Right renal cortex interstitium (tissue), 3 donors: ENCODE results near the gene PPARGC1A. TPM values are rescaled to one million over a fixed set of nuclear protein-coding genes. Genes with fewer than 3 reads are reported as not detected.

Experiments used
- DNase-seq, 3 donors: peaks; one replicate each; pipeline ENCODE4 v3.0.0-alpha.2; 2013; ENCODE audit warnings: low read depth in 3 of 3, low spot score in 2 of 3
- polyA plus RNA-seq, 3 donors: library from polyadenylated mRNA; unstranded; fragments of 120-200 nt; gene quantifications; one replicate each; pipeline ENCODE4 v1.2.1, GENCODE V29; 2013; ENCODE audit not compliant: insufficient read length in 3 of 3

The PPARGC1A gene
- polyA plus RNA-seq, 3 donors = 28.8 to 36.2 (median 29.2) TPM

DNA sequence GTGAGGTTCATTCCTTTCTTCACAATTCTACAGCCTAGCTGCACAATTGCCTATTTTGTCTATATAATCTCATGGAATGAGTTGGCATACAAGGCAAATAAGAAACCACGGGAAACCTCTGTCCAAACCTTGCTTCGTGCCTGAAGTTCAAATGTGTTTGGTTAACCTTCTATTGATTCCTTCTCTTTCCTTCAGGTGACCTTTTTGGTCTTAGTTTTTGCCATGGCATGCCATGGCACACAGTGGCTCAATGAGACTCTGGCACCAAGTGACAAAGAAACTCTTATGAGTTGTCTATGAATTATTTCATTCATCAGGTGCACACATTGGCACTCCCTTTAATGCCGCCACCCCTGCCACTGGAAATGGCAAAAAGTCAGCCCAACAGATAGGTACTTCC is 101.8 kb downstream of the PPARGC1A start:
- no peak for DNase-seq

DNA sequence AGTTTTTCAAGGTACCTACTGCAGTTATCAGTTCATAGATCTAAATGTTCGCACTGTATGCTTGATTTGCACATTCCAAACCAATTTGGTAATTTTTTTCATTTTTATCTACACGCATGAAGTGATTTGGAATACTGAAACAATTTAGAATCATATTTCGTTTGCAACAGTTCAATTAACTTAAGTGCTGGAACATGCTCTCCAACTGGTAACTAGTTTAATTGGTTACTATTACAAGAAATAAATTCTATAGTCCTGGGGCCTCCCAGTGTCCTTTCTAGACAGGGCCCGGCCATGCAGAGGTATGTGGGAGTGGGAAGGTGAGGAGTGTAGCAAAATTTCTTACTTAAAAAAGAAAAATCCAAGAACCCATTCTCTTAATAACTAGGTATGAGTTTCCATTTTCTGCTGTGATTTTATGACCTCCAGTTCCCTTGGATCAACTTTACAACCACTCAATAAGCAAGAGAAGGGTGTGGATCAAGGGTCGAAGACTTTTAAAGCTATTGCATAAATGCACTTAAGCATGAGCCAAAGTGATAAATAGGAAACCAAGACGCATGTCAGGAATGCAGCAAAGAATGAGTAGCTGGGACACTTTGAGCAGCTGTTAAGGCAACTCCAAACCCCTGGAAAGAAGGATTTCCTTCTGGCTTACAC is 106.9 kb downstream of the PPARGC1A start:
- no peak for DNase-seq

DNA sequence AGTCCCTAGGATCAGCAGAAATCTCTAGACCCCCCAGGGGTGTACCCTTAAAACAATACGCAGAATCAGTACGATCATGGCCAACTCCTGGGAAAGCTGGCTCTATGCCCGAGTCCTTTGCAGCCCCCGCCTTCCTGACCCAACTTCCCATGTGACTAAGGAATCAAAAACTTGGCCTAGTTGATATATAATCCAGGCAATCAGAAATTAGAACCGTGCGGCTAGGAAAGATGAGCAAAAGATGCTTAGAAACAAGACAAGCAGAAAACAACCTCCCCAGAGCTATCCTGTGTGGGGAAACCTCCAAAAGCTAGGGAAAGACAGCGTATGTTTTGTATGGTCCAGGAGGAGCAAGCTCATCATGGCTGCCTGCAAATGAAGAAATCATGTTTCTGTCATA is 110.0 kb downstream of the PPARGC1A start:
- DNase-seq = no peak

DNA sequence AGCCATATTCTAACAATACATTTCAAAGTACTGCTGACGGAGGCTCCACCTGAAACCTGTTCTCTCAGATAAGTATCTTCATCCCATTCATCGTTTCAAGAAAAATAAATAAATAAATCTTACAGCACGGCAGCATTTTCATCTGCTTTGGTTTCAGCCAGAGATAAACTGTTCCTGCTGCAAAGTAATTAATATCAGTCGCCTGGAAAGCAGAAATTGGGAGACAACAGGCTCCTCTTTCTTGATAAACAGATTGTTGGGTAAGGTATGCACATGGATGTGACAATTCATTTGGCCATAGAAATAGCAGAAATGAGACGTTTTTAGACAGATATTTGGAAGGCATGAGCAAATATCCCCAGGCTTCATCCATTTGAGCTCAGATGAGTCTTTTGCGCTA is 110.4 kb downstream of the PPARGC1A start:
- DNase-seq = no peak

DNA sequence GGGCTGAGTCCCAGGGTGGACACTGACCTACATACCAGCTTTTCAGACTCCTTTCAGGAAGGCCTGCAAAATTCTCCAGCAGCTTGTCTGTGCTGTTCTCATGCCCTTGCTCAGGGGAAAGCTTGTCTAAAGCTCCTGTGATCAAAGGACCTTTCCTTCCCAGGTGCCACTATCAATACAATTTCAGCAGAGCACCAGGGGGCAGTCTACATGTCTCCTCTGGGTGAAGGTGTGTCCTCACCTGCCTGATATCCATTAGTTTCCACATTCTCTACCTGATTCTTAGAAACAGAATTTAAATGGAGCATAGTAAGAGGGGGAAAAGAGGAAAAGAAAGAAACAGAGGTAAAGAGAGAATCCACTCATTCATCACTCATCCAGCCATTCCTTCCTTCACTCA is 114.2 kb downstream of the PPARGC1A start:
- no peak for DNase-seq

DNA sequence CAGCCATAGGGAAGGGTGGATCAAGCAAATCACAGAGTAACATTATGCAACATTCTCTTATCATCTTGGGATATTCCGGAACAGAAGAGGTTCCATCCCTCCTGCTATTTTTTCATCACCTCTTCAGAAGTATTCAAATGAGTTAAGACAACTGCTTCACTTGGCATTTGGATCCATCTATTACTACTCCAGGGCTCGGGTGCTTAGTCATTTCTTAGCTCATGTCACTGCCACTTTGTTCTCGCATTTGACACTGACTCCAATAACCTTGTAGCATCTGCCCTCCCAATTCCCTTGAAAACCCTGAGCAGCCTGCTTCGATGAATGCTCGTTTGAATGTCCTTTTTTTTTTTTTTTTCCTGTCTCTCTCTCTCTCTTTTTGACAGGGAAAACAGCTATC is 114.9 kb downstream of the PPARGC1A start:
- DNase-seq = no peak

DNA sequence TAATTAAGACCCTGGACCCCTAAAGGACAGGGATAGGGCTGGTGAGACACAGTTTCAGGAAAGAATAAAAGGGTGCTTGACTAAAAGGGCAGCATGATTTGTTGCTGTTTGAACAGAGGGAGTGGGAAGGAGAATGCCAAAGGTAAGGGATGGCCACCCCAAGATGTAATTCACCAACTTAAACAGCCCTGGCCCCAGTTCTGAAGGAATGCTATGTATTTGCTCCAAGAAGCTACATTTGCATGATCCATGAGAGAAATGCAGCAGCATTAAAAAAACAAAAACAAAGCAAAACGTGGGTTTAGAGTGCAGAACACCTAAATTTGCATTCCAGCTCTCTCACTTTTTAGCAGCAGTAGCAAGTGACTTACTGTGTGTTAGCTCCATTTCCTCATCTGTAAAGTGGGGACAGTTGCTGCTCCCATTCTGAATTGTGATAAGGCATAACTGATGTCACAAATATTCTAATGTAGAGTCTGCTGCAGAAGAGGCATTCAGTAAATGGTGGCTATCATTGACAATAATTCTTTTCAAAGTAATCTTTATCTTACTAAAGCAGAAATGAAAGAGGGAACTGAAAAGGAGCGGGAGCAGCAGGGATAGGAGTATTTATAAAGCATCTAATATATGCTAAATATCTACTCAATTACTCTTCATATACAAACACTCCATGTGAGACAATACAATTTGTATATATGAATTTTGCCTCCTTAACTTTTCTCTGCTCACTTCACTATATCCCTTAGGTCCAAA is 115.8 kb downstream of the PPARGC1A start:
- no peak for DNase-seq

DNA sequence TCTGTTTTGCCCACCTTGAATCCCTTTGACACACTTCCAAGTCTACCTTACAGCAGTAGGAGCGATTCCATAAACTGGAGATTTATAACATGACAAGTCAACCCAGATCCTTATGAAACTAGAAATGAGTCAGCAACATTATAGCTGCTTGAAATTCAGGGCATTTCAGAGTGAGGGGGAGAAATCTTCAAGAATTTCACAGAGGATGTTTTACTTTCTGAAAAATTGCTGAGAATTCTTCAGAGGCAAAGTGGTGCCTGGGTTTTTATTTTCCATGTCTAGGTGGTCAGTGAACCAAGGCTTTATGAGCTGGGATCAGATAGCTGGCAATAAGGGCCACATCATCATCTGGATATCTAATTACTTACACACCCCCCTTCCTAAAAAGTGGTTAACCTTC is 119.8 kb downstream of the PPARGC1A start:
- DNase-seq = no peak

DNA sequence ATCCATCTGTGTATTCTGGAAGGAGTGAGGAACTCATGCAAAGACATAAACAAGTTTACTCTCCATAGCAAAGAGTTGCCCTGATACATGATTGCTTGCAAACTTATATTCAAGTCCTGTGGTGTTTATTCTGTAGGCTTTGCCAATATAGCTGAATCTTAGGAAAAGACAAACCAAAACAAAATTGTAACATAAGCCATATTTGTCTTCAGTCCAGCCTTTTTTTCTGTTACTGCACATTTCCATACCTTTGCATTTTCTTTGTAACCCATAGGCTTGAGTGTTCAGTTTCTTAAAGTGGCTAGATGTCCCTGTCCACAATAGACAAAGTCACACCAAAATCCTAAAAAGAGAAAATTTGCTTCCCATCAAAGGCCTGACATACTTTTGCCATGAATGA is 120.4 kb downstream of the PPARGC1A start:
- DNase-seq = no peak

DNA sequence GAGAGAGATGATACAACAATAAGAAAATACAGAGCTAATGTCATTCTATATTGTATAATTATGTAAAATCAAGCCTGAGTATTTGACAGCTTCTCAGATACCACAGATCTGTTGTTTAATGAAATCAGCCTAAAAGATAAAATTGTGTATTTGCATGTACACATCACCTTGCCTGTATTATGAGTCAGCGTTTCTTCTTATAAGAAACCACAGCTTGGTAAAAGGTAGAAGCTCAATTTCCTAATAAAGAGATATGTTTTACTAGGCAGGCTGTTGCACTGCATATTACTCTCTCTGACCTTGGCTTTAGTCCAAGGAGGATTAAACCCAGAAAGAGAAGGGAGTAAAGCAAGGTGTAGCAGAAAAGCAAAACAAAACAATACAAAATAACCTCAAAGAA is 121.3 kb downstream of the PPARGC1A start:
- DNase-seq = no peak

DNA sequence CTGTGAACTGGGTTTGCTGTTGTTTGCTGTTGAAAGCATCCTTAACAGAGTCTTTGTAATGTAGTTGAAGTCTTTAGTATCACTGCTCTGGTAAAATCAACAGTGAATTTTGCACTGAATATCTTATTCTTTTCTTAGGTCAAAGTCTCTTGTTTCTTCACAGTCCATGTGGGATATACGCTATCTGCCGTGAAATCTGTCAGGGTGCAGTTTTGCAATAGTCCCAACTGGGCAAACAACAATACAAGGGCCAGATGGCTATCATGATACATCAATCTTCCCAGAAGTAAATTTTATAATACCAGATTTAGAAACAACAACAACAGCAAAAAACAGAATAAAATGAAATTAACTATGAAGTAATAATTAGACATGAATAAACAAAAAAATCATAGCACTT is 123.5 kb downstream of the PPARGC1A start:
- no peak for DNase-seq

DNA sequence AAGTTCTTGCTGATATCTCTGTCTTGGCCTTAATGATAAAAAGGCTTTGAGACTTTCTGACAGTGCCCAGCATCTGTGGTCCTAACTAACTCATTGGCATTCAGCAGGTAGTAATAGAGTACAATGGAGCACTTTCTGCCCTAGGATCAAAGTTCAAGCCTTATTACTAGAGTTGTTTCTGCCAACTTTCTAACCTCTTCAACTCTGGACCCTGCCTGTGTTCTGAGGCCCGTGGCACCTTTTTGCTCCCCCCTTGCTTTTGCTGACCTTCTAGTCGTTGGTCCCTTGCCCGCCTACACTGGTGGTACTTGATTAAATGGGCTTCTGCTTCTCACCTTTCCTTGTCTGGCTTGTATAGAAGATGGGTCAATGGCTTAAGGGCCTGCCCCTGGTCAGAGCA is 126.3 kb downstream of the PPARGC1A start:
- no peak for DNase-seq

DNA sequence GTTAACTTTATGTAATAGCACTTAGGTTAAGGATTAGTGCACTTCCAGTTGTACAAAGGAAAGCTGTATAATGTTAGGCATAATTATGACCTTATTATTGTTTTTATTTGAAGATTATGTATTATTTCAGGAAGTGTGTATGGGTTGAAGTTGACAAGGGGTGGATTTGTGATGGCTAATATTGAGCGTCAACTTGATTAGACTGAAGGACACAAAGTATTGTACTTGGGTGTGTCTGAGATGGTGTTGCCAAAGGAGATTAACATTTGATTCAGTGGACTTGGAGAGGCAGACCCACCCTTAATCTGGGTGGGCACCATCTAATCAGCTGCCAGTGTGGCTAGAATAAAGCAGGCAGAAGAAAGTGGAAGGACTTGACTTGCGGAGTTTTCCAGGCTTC is 127.3 kb downstream of the PPARGC1A start:
- DNase-seq = no peak

DNA sequence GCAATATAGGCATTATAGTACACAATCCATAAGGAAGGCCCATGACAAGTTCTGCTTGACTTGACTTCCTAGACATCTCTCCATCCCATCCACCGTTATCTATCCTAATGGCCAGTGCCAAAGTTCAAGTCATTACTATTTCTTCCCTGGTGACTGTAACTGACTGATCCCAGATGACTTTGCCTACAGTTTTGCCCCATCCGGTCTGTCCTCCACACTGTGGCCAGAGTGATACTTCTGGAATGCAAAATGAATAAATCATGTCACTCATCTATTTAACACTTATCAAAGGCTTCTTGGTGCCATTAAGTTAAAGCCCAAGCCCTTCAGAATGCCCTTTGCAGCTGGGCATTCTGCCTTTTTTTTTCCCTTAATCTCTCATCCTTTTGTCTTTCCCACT is 130.8 kb downstream of the PPARGC1A start:
- no peak for DNase-seq

DNA sequence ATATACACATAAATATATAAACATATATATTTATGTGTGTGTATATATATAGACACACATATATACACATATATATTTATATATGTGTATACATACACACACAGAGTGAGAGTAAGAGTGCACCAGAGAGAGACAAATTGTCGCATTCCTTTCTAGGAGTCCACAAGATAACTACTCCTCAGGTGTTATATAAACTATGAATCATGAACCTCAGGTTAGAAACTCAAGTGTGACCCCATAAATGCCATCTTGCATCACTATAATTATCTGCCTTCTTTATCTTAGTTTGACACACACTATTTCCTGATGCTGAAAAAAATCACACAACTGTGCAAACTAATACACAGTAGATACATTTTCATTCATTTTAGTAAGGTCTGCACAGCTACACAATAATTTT is 135.2 kb downstream of the PPARGC1A start:
- no peak for DNase-seq

DNA sequence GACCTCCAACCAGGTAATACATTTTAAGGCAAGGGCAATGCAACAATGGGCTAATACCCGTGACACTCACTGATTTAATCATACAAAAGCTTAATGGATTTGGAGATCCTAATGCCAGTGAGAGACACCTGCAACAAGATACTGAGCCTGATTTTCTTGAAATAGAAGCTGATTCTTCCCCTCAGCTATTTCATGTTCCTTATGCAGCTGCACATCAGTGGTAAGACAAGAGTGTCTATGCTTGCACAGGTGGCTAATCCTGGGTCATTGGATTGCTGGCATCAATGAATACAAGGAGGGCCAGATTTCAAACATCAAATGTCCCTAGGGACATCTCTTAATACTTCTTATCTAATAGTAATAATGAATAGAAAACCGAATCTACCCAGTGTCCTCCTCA is 139.7 kb downstream of the PPARGC1A start:
- no peak for DNase-seq

DNA sequence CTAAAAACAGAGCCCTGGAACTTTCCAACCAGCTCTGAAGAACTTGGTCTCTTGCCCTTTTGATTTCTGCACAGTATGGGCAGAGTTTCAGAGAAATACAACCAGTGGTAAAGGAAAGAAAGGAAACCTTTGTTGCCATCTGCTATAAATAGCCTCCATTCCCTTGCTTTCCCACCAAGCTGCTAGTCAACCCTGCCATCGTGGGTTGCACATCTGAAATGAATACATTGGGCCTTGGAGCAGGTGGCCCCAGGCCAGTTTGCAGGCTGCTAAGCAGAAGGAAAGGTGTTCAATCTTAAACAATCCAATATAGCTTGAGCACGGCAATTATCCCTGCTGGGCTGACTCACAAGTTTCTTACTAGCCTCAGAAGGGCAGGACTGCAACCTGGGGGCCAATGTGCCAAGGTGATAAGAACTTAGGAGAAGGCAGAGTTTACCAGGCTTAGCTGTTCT is 142.5 kb downstream of the PPARGC1A start:
- no peak for DNase-seq

DNA sequence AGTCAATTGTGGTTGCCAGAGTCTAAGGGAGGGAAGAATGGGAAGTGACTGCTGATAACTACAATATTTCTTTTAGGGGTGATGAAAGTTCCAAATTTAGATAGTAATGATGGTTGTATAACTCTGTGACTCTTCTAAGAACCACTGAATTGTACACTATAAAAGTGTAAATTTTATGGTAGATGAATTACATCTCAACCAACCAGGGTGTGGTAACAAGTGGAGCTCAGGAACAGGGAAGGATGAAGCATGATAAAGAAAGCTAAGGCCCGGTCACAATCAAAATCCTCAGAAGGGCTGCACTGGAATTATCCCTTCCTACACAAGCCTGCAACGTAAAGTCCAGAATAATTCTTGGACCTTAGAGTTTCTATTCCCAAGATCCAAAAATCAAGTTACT is 143.2 kb downstream of the PPARGC1A start:
- DNase-seq = no peak

DNA sequence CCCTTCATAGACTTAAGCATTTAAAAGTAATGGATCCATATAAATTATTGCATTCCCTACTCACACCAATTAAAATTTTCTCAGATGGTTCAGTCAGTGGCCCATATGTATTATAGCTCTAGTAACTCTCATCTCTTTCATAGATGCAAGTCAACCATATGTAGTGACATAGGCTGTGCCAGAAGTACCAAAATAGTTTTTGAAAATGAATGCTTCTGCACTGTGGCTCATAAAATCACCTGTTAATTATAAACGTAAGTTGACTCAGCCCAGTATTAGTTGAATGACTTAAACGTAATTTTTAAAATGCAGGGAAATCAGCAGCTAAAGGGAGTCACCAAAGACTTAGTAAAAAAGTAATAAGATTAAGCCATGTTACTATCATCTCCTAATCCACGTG is 143.8 kb downstream of the PPARGC1A start:
- no peak for DNase-seq

DNA sequence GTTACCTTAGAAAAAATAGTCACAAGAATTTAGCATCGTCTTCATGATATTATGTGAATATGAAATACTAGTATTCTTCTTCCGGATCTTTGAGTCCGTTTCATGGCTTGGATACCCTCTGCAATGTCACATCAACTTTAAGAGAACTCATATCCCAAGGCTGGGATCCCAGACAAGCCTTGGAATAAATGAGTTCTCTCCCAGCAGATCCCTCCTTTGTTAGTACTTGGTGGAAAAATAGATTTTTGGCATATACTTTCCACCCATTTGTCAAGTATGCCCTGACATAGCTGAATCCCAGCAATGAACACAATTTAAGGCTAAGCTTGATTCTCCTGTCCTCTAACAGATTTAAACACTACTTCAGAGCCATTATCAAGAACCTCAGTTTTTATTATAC is 144.5 kb downstream of the PPARGC1A start:
- DNase-seq = no peak
